Mesodermal cell (in vitro differentiated cells): ENCODE results near the gene AMBN.

Experiments
- H3K27ac ChIP-seq: 2 replicates; pipeline ENCODE4 v1.7.0; 2013; ENCODE audit warnings: mild to moderate bottlenecking, low read depth, low read length, moderate library complexity; ENCODE audit not compliant: severe bottlenecking
- H3K36me3 ChIP-seq: 2 replicates; pipeline ENCODE4 v1.7.1; 2013; ENCODE audit warnings: mild to moderate bottlenecking, low read length, moderate library complexity; ENCODE audit not compliant: control insufficient read depth, insufficient read depth
- H3K4me1 ChIP-seq: one replicate; pipeline ENCODE4 v1.7.1; 2013; ENCODE audit warnings: mild to moderate bottlenecking, low read length; ENCODE audit not compliant: insufficient read depth, control insufficient read depth, poor library complexity, severe bottlenecking
- H3K4me3 ChIP-seq: 2 replicates; pipeline ENCODE4 v1.7.0; 2013; ENCODE audit warnings: low read length, control low read depth, mild to moderate bottlenecking; ENCODE audit not compliant: insufficient read depth, poor library complexity, severe bottlenecking; ENCODE audit errors: extremely low read depth
- H3K9me3 ChIP-seq: 2 replicates; pipeline ENCODE4 v1.7.1; 2013; ENCODE audit warnings: mild to moderate bottlenecking, low read length, moderate library complexity; ENCODE audit not compliant: control insufficient read depth
- WGBS, 2 experiments: methylation state at CpG; one replicate each; pipeline ENCODE4 v1.1.5; 2013; ENCODE audit warnings: missing lambda C conversion rate in 2 of 2; ENCODE audit not compliant: insufficient coverage in 2 of 2; 5-methylcytosine and 5-hydroxymethylcytosine counted together

AMBN gene

DNA sequence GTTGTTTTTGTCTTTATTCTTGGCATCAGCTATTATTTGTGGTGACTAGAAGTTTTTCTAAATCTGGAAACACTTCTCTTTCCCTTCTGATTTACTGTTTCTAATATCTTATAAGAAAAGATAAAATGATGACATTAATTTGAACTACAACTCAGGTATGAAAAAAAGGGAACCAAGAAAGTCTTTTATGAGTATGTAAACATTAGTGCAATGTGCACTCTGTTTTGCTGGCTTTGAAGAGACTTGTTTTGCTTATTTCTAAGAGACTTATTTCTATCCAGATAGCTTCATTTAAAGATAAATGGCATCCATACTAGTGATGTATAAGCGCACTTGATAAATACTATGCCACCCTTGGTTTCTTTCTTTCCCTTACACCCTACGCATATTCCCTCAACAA lies 10.1 kb upstream of the AMBN start:
- Histone ChIP-seq H3K9me3 (no peaks in the 10 kb centered on the region), H3K4me3 (no peak overlapping the region), H3K27ac (no peak overlapping the region), H3K36me3 (no peaks in the 10 kb centered on the region), H3K4me1 (no peaks in the 10 kb centered on the region)
- 100% methylated on average over 1 to 2 of the region's 2 CpGs for WGBS, 2 experiments

DNA sequence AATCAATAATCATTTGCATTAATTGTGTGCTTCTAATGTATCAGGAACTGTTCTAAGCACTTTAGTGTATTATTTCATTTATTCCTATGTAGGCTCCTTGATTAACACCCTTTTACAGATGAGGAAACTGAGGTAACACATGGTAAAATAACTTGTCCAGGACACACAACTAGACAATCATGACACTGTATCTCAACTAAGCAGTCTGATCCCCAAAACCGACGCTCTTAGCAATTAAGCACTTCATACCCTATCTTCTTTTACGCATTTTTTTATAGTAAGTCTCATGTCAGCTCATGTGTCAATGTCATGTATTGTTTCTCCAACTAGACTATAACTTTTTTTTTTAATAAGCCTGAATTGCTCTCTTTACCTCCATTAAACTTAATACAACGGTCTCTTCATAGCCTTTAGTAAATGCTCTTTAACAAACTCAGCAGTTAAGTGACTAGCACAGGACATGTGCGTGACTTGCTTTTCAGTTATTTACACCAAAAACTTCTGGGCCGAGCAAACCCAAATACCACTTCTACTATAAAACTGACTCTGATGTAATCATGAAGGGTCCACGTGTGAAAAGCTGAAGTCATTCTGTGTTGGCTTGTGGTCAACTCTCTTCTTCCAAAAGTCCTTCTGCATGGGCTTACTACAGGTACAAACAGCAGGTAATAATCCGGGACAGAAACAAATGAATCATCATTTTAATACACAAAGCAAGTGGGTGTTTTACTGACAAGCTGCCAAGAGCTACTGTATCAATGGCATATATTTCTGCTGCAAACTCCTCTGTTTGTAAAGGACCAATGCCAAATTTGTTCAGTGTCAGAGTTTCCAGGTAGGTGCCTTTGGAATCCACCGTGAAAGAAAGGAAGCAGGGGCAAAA lies 7.9 kb upstream of the AMBN start:
- 86 to 87% methylated on average over 8 to 9 of the region's 9 CpGs for WGBS, 2 experiments
- H3K36me3 ChIP-seq = no peaks in the 10 kb centered on the region

GRCh38 chr4:70586841-70587240 lies 5.2 kb upstream of the AMBN start:
- Histone ChIP-seq H3K4me3 (no peak overlapping the region), H3K4me1 (no peaks in the 10 kb centered on the region), H3K36me3 (no peaks in the 10 kb centered on the region), H3K9me3 (no peaks in the 10 kb centered on the region), H3K27ac (no peak overlapping the region)
- no CpG with 5 or more reads among the region's 2 CpGs for WGBS, 2 experiments

More for the DNA sequence above, 7.9 kb upstream of the AMBN start:
- Histone ChIP-seq H3K9me3 (no peaks in the 10 kb centered on the region), H3K4me1 (no peaks in the 10 kb centered on the region), H3K27ac (no peak overlapping the region), H3K4me3 (no peak overlapping the region)

DNA sequence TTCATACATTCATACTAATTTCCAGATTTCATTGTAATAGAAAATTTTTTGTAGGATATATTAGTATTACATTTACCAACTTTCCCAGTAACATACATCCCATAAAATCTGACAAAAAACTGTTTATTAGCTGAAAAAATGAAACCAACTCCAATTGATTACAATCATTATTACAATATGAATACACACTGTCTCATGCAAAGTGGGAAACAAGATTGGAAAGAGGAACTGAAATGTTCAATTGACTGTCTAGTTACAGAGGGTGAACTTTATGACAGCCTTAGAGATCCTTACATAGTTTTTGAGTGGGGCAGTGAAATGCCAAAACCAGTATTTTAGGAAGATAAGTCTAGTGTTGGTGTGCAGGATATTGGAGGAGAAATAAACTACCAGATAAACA lies 2.3 kb upstream of the AMBN start:
- Histone ChIP-seq H3K4me3 (no peak overlapping the region), H3K9me3 (no peaks in the 10 kb centered on the region), H3K27ac (no peak overlapping the region), H3K36me3 (no peaks in the 10 kb centered on the region), H3K4me1 (no peaks in the 10 kb centered on the region)

DNA sequence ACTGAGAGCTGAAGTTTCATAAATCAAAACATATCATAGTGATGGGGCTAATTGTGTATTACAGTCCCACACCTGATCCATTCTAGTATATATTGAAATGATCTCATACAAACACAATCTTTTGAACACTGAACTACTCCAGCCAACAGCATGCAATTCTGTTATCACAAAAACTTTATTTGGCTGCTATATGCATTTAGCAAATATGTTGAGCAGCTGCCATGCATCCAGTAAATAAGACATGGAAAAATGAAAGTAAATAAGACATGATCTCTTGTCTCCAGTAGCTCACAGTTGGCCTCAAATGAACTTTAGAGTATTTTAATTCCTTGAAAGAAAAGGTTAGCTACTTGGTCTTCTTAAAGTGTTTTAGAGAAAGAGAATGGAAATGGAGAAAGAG lies 2.1 kb downstream of the AMBN start:
- H3K9me3 ChIP-seq = no peaks in the 10 kb centered on the region
- H3K36me3 ChIP-seq = no peaks in the 10 kb centered on the region
- no peak overlapping the region for H3K4me3 ChIP-seq
- no peak overlapping the region for H3K27ac ChIP-seq
- H3K4me1 ChIP-seq = no peaks in the 10 kb centered on the region

DNA sequence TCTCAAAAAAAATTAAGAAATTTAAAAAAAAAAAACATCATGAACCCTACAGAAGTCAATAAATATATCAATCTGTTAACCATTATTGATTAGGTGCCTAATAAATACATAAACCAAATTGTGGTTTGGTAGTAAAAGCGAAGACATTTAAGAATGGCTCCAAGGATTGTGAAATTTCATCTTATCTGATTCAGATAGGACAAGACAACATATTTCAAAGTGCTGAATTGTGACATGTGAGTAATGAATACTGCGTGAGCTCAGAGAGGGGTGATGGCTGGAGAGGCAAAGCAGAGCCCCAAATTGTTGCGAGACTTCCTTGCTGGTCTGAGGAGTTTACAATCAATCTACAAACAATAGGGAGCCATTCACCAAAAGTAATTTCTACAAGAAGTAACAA lies 8.2 kb downstream of the AMBN start:
- 75% methylated on average over 1 of the region's 3 CpGs; no CpG with 5 or more reads in 1 of the 2 experiments for WGBS, 2 experiments
- Histone ChIP-seq H3K4me3 (no peak overlapping the region), H3K36me3 (no peaks in the 10 kb centered on the region), H3K4me1 (no peaks in the 10 kb centered on the region), H3K9me3 (no peaks in the 10 kb centered on the region), H3K27ac (no peak overlapping the region)

- no peaks in the 10 kb centered on the region for H3K4me1 ChIP-seq
- no peaks in the 10 kb centered on the region for H3K36me3 ChIP-seq
- no peaks in the 10 kb centered on the region for H3K9me3 ChIP-seq
- H3K27ac ChIP-seq = no peak overlapping the region
- WGBS, 2 experiments = 85 to 92% methylated on average over 2 of the region's 5 CpGs
- H3K4me3 ChIP-seq = no peak overlapping the region
Observed at GRCh38 chr4:70600977-70601376, 8.9 kb downstream of the AMBN start.

GRCh38 chr4:70601422-70602039 lies 9.5 kb downstream of the AMBN start:
- Histone ChIP-seq H3K27ac (no peak overlapping the region), H3K4me1 (no peaks in the 10 kb centered on the region), H3K4me3 (no peak overlapping the region), H3K9me3 (no peaks in the 10 kb centered on the region), H3K36me3 (no peaks in the 10 kb centered on the region)
- 60% methylated on average over 1 of the region's 5 CpGs; no CpG with 5 or more reads in 1 of the 2 experiments for WGBS, 2 experiments

GRCh38 chr4:70603856-70604255 lies 11.8 kb downstream of the AMBN start:
- Histone ChIP-seq H3K36me3 (no peaks in the 10 kb centered on the region), H3K4me1 (no peaks in the 10 kb centered on the region), H3K4me3 (no peak overlapping the region), H3K27ac (no peak overlapping the region), H3K9me3 (no peaks in the 10 kb centered on the region)
- 50% methylated on average over 2 of the region's 3 CpGs; no CpG with 5 or more reads in 1 of the 2 experiments for WGBS, 2 experiments

DNA sequence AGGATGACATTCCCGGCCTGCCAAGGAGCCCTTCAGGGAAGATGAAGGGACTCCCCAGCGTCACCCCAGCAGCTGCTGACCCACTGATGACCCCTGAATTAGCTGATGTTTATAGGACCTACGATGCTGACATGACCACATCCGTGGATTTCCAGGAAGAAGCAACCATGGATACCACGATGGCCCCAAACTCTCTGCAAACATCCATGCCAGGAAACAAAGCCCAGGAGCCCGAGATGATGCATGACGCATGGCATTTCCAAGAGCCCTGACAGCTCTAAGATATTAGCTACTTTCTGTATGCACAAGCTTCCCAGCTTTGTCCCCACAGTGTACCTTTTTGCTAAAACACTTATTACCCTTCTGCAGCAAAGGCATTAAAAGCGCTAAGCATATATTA lies 14.4 kb downstream of the AMBN start:
- no peak overlapping the region for H3K27ac ChIP-seq
- no peak overlapping the region for H3K4me3 ChIP-seq
- H3K9me3 ChIP-seq = no peaks in the 10 kb centered on the region
- no peaks in the 10 kb centered on the region for H3K36me3 ChIP-seq
- 90 to 96% methylated on average over 7 of the region's 8 CpGs for WGBS, 2 experiments
- H3K4me1 ChIP-seq = no peaks in the 10 kb centered on the region

GRCh38 chr4:70607334-70607853 lies 15.3 kb downstream of the AMBN start:
- Histone ChIP-seq H3K36me3 (no peaks in the 10 kb centered on the region), H3K4me3 (no peak overlapping the region), H3K9me3 (no peaks in the 10 kb centered on the region), H3K4me1 (no peaks in the 10 kb centered on the region), H3K27ac (no peak overlapping the region)
- 96 to 100% methylated on average over 1 to 3 of the region's 3 CpGs for WGBS, 2 experiments
